CD4-positive, alpha-beta T cell (primary cell): Measurements from ENCODE around the gene ROR1. TPM values are rescaled to one million over a fixed set of nuclear protein-coding genes. Genes with fewer than 3 reads are reported as not detected.

ENCODE experiments used
- ATAC-seq: fragments of 200-7000 bp; cut with Tn5 transposase; one replicate; pipeline ENCODE4 v1.10.0; 2022; ENCODE audit warnings: mild to moderate bottlenecking; ENCODE audit not compliant: poor library complexity
- CTCF ChIA-PET: fragments of 350-600 bp; sonication (Branson Sonifier 250); formaldehyde crosslinking; loops from one replicate; lab custom pipeline; 2021; ENCODE audit warnings: antibody characterized with exemption, inconsistent platforms; lab: Charles Lee
- POLR2A ChIA-PET: fragments of 350-600 bp; sonication (Branson Sonifier 250); formaldehyde crosslinking; loops from one replicate; lab custom pipeline; 2021; ENCODE audit warnings: antibody characterized with exemption, inconsistent platforms; lab: Charles Lee
- DNase-seq, 14 experiments: peaks; one replicate each; pipeline ENCODE4 v3.0.0-alpha.2; 2013 to 2020; ENCODE audit warnings: mixed read lengths in 2 of 14
- H3K27ac ChIP-seq, 2 donors: one replicate each; pipeline versions ENCODE4 v1.5.1 to v1.7.0; 2013; ENCODE audit warnings: low read length in 2 of 2, low read depth in 1 of 2, mild to moderate bottlenecking in 1 of 2
- H3K27me3 ChIP-seq, 2 experiments: 1 replicate in 1 of 2; 2 replicates in 1 of 2; pipeline versions ENCODE4 v1.6.1 to v1.7.0; 2013; ENCODE audit warnings: low read length in 2 of 2, control low read depth in 1 of 2, mild to moderate bottlenecking in 1 of 2, moderate library complexity in 1 of 2; ENCODE audit not compliant: insufficient read depth in 2 of 2, control insufficient read depth in 1 of 2
- H3K36me3 ChIP-seq: one replicate; pipeline ENCODE4 v1.6.1; 2013; ENCODE audit warnings: low read length, control low read depth; ENCODE audit not compliant: insufficient read depth
- H3K4me1 ChIP-seq: one replicate; pipeline ENCODE4 v1.6.1; 2013; ENCODE audit warnings: low read length, control low read depth; ENCODE audit not compliant: insufficient read depth
- H3K4me3 ChIP-seq: one replicate; pipeline ENCODE4 v1.5.1; 2013; ENCODE audit warnings: mild to moderate bottlenecking, low read length, moderate library complexity
- H3K9me3 ChIP-seq, 2 experiments: 1 replicate in 1 of 2; 2 replicates in 1 of 2; pipeline versions ENCODE4 v1.6.1 to v1.7.0; 2013; ENCODE audit warnings: low read length in 2 of 2, mild to moderate bottlenecking in 2 of 2, control low read depth in 1 of 2, moderate library complexity in 1 of 2; ENCODE audit not compliant: control insufficient read depth in 1 of 2, insufficient read depth in 1 of 2
- H3K27ac Mint-ChIP-seq: one replicate; pipeline ENCODE4 v1.8.0; 2020; ENCODE audit warnings: mixed read lengths
- H3K27me3 Mint-ChIP-seq: one replicate; pipeline ENCODE4 v1.8.0; 2021; ENCODE audit warnings: mixed read lengths
- H3K36me3 Mint-ChIP-seq: one replicate; pipeline ENCODE4 v1.8.0; 2021; ENCODE audit warnings: low read depth, mixed read lengths
- H3K4me1 Mint-ChIP-seq: one replicate; pipeline ENCODE4 v1.8.0; 2021; ENCODE audit warnings: low read depth, mixed read lengths
- H3K4me3 Mint-ChIP-seq: one replicate; pipeline ENCODE4 v1.8.0; 2020; ENCODE audit warnings: mild to moderate bottlenecking, mixed read lengths
- H3K9me3 Mint-ChIP-seq: one replicate; pipeline ENCODE4 v1.8.0; 2020; ENCODE audit warnings: mixed read lengths
- CTCF ChIP-seq: fragments of 200-600 bp; IDR thresholded peaks from one replicate; pipeline ENCODE4 v1.8.0; 2022; ENCODE audit warnings: antibody characterized with exemption, mild to moderate bottlenecking
- intact Hi-C, 2 experiments: fragments of 100-400 bp; cut with DNase I in 1 of 2; cut with micrococcal nuclease in 1 of 2; formaldehyde crosslinking; loops; one replicate each; pipeline versions ENCODE4 v1.15.1 to v1.9.0; 2023 to 2025; cut with DNase I, micrococcal nuclease
- total RNA-seq, 174 experiments: library from RNA in 2 of 174; stranded (reverse) in 2 of 174; gene quantifications; one replicate each; pipeline ENCODE4 v1.2.3 and lab custom pipeline; 2021 to 2026

ROR1 gene
- total RNA-seq, 2 experiments from 2014 or later, result not detected

GRCh38 chr1:64122588-64122987 is 348.8 kb downstream of the ROR1 start:
- H3K4me3 ChIP-seq, result no peak overlapping the region
- H3K9me3 ChIP-seq, result no peaks in the 10 kb centered on the region
- intact Hi-C loops, result no loop called here
- no peaks in the 10 kb centered on the region for H3K9me3 Mint-ChIP-seq
- no peaks in the 10 kb centered on the region for H3K4me1 ChIP-seq
- H3K36me3 Mint-ChIP-seq, result no peaks in the 10 kb centered on the region
- H3K27me3 Mint-ChIP-seq, result peaks cover 9% of the 10 kb centered on the region
- peaks cover 0 to 5% of the 10 kb centered on the region in 2 experiments for H3K27me3 ChIP-seq
- no peaks in the 10 kb centered on the region for H3K4me1 Mint-ChIP-seq
- H3K4me3 Mint-ChIP-seq, result no peak overlapping the region
- no peaks in the 10 kb centered on the region for H3K36me3 ChIP-seq
- no peak overlapping the region for H3K27ac Mint-ChIP-seq
- DNase-seq, result no peak
- no peak overlapping the region for H3K27ac ChIP-seq
- ATAC-seq, result no peak
- CTCF ChIA-PET, result no interaction called here
- no peak for TF ChIP-seq CTCF
- POLR2A ChIA-PET, result no interaction called here

- H3K9me3 Mint-ChIP-seq, result no peaks in the 10 kb centered on the region
- H3K9me3 ChIP-seq, result no peaks in the 10 kb centered on the region
- no peak overlapping the region for H3K27ac ChIP-seq
- H3K4me1 ChIP-seq, result no peaks in the 10 kb centered on the region
- peaks cover 9% of the 10 kb centered on the region for H3K27me3 Mint-ChIP-seq
- H3K4me1 Mint-ChIP-seq, result no peaks in the 10 kb centered on the region
- H3K4me3 ChIP-seq, result no peak overlapping the region
- CTCF ChIA-PET, result no interaction called here
- no peak for TF ChIP-seq CTCF
- H3K27me3 ChIP-seq, result peaks cover 0 to 5% of the 10 kb centered on the region in 2 experiments
- DNase-seq (no peak), ATAC-seq (no peak)
- POLR2A ChIA-PET, result no interaction called here
- H3K4me3 Mint-ChIP-seq, result no peak overlapping the region
- no peaks in the 10 kb centered on the region for H3K36me3 ChIP-seq
- H3K36me3 Mint-ChIP-seq, result no peaks in the 10 kb centered on the region
- H3K27ac Mint-ChIP-seq, result no peak overlapping the region
- intact Hi-C loops, result no loop called here
Observed at GRCh38 chr1:64124704-64125440, 351.1 kb downstream of the ROR1 start.

- H3K4me3 ChIP-seq, result no peak overlapping the region
- no peak overlapping the region for H3K27ac ChIP-seq
- peaks cover 0 to 5% of the 10 kb centered on the region in 2 experiments for H3K27me3 ChIP-seq
- H3K36me3 Mint-ChIP-seq, result no peaks in the 10 kb centered on the region
- no peaks in the 10 kb centered on the region for H3K9me3 ChIP-seq
- ATAC-seq (no peak), DNase-seq (no peak)
- no peaks in the 10 kb centered on the region for H3K4me1 Mint-ChIP-seq
- H3K4me3 Mint-ChIP-seq, result no peak overlapping the region
- POLR2A ChIA-PET, result no interaction called here
- H3K36me3 ChIP-seq, result no peaks in the 10 kb centered on the region
- intact Hi-C loops, result no loop called here
- TF ChIP-seq CTCF, result no peak
- no peak overlapping the region for H3K27ac Mint-ChIP-seq
- H3K9me3 Mint-ChIP-seq, result no peaks in the 10 kb centered on the region
- no peaks in the 10 kb centered on the region for H3K4me1 ChIP-seq
- CTCF ChIA-PET, result no interaction called here
- peaks cover 9% of the 10 kb centered on the region for H3K27me3 Mint-ChIP-seq
Observed at GRCh38 chr1:64126581-64126980, 352.8 kb downstream of the ROR1 start.
